MM.1S (cell line): Measurements from ENCODE around the gene CSTPP1.

Source experiments
- EZH2 ChIP-seq: fragments of 300-600 bp; sonication (generic); optimal IDR thresholded peaks from 2 replicates; pipeline ENCODE3; 2017; ENCODE audit warnings: low read depth, mild to moderate bottlenecking, antibody characterized with exemption, low read length, mixed read lengths
- EZH2phosphoT487 ChIP-seq: fragments of 300-600 bp; sonication (generic); IDR thresholded peaks from 2 replicates; pipeline ENCODE4 v1.6.1; 2018; ENCODE audit warnings: antibody characterized with exemption, low read length
- TF ChIP-seq, protein P1 (sequence below): fragments of 300-600 bp; sonication (generic); IDR thresholded peaks from 2 replicates; pipeline ENCODE4 v1.5.1; 2016; ENCODE audit warnings: antibody characterized with exemption, low read length, mixed read lengths

GRCh38 chr11:46901156-46901555, 35.4 kb upstream of the CSTPP1 start:
- TF ChIP-seq, protein P1, sequence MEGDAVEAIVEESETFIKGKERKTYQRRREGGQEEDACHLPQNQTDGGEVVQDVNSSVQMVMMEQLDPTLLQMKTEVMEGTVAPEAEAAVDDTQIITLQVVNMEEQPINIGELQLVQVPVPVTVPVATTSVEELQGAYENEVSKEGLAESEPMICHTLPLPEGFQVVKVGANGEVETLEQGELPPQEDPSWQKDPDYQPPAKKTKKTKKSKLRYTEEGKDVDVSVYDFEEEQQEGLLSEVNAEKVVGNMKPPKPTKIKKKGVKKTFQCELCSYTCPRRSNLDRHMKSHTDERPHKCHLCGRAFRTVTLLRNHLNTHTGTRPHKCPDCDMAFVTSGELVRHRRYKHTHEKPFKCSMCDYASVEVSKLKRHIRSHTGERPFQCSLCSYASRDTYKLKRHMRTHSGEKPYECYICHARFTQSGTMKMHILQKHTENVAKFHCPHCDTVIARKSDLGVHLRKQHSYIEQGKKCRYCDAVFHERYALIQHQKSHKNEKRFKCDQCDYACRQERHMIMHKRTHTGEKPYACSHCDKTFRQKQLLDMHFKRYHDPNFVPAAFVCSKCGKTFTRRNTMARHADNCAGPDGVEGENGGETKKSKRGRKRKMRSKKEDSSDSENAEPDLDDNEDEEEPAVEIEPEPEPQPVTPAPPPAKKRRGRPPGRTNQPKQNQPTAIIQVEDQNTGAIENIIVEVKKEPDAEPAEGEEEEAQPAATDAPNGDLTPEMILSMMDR = no peak
- no peak for TF ChIP-seq EZH2
- TF ChIP-seq EZH2phosphoT487 = no peak
